Ovary (tissue), 3 donors: ENCODE data around the gene SFTPB.

Experiments
- CTCF ChIP-seq, 3 donors: fragments of 450-650 bp in 2 of 3; fragments of 200-600 bp in 1 of 3; IDR thresholded peaks; one replicate each; pipeline versions ENCODE4 v1.5.1 to v1.8.0; 2016 to 2022; ENCODE audit warnings: antibody characterized with exemption in 3 of 3, mild to moderate bottlenecking in 1 of 3
- POLR2A ChIP-seq: fragments of 450-650 bp; IDR thresholded peaks from one replicate; pipeline ENCODE4 v1.6.1; 2017; ENCODE audit warnings: antibody characterized with exemption, mild to moderate bottlenecking, moderate library complexity
- donor health status: DM: no; HTN: no; CAD: no.

GRCh38 chr2:85635636-85636035 is 32.4 kb downstream of the SFTPB start:
- TF ChIP-seq POLR2A (no peak), CTCF (IDR thresholded peaks at IDR 0.05) (no peak)
